ENCODE data around the gene UBE2Q1.

Gene UBE2Q1

DNA sequence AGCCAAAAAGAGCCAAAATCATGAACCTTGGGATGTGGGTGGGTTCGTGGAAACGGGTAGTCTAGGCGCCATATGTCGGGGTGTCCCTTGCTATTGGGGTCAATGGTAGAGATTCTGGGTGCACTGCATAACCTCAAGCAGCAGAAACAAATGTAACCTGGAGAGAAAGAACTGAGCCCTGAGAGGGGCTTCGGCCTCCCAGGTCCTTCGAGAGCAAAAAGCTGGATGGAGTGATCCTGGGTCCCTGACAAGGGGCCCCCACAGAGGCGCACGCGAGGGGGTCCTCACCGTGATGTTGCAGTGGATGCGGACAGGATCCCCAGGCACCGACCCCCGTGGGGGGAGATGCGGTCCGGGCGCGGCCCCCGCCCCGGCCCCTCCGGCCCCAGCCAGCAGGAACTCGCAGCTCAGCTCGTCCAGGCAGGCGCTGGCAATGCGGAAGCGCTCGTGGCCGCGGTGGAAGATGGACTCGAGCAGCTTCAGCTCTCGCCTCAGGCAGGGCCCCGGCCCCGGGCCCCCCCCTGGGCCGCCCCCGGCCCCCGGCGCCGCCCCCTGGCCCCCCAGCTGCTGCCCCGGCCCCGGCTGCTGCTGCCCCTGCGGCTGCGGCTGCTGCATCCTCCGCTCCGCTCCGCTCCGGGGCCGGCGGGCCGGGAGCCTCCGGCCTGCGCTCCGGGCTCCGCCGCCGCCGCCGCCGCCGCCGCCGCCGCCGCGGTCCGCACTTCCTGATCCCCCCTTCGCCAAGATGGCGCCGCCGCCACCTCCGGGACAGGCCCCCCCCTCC, at the start of gene UBE2Q1:
Gene UBE2Q1, minus strand, starts transcription at position 724 of the 781 bp plus-strand sequence. Its CDS starts 109 bp downstream, at position 615.
- peak in 1 of 2 donors; percentile 42 for DNase-seq

DNA sequence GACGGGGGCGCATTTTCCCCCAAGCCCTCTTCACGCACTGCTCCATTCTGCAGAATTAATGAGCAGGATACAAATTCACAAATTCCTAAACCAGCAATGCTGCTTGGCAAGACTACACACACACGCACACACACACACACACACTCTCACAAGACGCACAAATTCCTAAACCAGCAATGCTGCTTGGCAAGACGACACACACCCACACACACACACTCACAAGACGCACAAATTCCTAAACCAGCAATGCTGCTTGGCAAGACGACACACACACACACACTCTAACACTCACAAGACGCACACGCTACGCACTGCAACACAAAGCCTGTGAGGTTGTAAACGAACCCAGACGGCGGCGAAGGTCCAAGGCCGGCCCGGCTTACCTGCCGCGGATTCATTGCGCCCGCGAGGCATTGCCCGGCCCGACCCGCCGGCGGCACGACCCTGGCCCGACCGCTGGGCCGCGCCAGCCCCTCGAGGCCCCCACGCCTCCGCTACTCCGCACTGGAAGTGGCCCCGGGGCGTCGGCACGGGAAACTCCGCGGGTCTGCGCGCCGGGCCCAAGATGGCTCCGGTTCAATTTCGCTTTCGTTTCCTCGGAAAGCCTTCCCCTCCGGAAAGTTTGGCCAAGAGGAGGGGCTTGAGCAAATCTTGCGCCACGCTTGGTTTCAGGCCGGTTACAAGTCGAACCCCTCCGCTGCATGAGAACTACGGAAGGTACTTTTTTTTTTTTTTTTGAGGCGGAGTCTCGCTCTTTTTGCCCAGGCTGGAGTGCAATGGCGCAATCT, 49.3 kb upstream of the UBE2Q1 start, which contains the start of gene ADAR:
Gene ADAR, minus strand, starts transcription at position 578 of the 788 bp plus-strand sequence. Its CDS starts 180 bp downstream, at position 398.
- peak; percentile 96 to 97 for DNase-seq

DNA sequence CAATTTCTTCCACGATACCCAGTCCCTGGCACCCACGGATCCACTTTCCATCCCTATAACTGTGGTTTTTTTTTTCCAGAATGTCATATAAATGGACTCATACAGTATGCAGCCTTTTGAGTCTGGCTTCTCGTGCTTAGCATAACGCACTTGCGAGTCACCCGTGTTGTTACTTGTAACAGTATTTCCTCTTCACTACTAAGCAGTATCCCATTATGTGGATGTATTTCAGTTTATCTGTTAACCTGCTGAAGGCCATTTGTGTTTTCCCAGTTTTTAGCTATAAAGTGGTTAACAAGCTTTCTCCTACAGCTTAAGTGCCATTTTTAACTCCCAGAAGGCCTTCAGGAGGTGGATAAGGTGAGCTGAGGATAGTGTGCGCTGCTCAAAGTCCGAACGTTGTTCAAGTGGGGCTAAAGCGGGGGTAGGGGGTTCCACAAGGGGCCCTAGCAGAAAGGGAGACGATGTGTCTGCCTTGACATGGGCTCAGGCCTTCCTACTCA, 48.7 kb upstream of the UBE2Q1 start:
- peak in 1 of 2 donors; percentile 23 for DNase-seq

DNA sequence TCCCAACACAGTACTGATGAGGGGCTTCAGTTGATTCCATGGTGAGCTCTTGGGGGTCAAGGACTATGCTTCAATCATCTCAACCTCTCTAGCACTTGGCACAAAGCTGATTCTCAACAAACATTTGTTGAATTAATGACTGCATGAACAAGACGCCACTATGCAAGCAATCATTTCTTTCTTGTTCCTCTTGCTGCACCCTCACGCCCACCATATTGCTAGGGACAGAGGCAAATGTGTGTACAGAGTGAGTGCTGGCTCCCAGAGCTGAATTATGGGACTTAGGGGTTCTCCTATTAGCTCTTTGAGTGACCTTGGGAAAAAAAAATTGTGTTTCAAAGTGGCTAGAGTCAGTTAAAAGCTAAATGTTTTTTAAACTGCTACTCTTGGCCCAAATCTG, 47.1 kb upstream of the UBE2Q1 start:
- DNase-seq: no peak

DNA sequence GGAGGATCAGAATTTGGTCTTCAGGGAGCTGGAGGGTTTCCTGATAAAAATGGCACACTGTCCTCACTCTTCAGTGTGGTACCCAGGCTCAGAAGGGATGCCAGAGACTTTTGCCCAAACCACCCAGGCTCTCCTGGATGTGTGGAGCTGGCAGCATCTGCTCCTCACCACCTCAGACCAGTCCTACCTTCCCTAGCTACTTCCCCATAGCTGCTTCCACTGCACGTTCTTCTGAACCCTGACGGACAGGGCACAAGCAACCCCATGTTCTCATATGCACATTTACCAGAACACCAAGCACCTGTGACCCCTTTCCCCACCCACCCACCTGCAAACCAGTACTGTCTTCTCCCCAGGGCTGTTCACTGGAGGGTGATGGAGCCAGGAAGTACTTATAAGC, 44.9 kb upstream of the UBE2Q1 start:
- no peak for DNase-seq

DNA sequence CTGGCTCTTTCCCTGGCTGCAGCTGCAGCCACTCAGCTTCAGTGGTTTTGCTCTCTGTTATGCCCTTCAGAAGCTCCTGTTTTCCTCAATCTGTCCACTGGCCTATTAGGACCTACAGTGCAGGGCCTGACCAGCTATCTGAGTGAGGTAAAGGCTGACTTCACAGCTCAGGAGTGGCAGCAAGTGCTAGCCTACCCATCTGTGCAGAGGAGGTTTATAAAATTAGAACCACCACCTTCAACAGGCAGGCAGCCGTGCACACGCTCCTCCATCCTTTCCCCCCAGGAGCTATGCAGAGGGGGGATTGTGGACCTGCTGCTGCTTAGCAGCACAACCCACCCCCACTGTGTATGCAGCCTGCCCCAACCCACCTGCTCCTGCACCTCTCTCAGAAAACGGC, 41.2 kb upstream of the UBE2Q1 start:
- DNase-seq: no peak

DNA sequence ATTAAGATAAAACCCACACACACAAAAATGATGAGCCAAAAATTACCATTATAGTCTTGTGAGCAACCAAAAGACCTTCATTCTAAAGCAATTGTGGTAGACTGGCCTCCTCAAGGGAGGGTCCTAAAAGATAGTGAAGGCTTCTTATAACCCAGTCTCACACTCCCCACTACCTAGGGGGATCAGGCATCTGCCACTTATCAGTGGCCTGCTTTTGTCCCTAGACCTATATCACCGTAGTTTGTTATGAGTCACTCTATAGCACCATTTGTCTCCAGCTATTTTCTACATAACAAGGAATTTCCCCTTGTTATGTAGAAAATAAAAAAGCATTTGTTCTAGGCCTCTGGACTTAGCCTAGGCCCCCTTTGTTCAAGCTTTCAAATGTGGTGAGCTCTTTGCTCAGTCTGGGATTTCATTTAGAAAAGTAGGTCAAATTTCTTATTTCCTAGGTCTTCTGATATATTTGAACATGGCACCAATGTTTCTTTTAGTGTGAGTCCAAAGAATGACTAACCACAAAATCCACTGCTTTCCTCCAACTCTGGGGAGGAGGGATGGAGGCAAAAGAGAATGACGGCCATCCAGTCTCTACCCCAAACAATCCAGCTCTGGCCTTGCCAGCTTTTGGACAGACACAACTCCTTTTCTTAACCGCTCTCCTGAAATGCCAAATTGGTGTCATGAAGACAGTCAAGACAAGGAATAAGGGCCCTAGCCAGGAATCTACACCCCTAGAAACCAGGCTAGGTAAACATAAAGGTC, 40.6 kb upstream of the UBE2Q1 start:
- no peak for DNase-seq

DNA sequence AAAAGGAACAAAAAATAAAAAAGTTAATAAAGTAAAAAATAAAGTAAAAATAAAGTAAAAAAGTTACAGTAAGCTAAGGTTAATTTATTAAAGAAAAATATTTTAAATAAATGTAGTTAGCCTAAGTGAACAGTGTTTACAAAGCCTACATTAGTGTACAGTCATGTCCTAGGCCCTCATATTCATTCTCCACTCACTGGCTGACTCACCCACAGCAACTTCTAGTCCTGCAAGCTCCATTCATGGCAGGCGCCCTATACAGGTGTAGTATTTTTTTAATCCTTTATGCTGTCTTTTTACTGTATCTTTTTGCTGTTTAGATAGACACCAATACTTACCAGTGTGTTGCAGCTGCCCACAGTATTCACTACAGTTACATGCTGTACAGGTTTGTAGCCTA, 37.2 kb upstream of the UBE2Q1 start:
- DNase-seq: no peak

DNA sequence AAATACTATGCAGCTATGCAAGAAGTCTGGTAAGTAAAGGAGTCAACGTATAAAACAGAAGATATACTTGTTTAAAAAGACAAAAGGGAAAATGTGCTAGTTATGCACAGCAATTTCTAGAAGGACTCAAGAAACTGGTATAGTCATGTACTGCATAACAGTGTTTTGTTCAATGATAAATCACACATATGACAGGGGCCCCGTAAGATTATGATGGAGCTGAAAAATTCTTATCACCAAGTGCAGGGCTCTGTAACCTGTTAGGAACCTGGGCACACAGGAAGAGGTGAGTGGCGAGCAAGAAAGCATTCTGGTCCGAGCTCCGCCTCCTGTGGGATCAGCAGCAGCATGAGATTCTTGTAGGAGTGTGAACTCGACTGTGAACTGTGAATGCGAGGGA, 36.3 kb upstream of the UBE2Q1 start:
- DNase-seq: no peak

DNA sequence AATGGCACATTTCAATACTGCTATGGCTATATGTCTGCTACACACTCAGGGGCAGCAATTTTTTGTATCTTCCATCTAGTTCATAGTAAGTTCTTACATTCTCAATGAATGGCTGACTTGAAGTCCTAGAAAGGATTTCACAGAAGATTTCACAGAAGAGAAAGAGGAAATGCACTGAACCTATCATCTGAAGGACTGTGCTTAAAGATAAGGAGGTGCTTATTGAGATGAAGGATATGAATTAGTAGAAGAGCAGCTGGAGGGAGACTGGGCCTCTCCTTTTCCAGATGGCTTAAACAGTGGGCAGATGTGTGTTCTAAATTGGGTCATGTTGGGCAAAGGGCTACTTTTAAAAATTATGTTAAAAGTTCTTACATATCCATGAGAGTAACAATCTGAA, 34.9 kb upstream of the UBE2Q1 start:
- no peak for DNase-seq

DNA sequence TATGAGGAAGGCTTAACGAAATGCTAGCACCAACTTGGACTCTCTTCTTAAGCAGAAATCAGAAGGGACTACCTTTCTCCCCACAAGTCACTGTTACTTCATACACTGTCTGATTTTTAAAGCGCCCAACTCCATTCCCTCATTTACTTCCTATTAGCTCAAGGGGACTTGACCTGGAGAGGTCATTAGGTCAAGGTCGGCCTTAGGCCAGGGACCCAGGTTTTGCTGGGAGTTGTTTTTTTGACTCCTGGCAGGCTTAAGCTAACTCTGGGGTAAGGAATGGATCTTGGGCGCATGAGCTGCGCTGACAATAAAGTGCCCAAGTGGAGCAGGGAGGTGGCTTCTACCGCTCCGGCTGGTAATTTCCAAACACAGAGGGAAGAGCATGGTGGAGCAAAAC, 32.7 kb upstream of the UBE2Q1 start:
- no peak for DNase-seq

DNA sequence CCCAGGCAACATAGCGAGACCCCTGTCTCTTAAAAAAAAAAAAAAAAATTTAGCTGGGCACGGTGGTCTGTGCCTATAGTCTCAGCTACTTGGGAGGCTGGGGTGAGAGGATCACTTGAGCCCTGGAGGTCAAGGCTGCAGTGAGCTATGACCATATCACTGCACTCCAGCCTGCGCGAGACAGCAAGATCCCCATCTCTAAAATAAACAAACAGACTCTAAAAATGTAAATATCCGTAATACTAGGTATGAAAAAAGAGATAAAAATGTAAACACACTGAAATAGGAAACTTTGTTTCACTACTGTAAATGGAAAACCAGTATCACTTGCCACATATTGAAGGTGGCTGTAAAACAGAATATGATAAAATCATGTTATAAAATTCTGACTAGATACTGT, 32.3 kb upstream of the UBE2Q1 start:
- no peak for DNase-seq

DNA sequence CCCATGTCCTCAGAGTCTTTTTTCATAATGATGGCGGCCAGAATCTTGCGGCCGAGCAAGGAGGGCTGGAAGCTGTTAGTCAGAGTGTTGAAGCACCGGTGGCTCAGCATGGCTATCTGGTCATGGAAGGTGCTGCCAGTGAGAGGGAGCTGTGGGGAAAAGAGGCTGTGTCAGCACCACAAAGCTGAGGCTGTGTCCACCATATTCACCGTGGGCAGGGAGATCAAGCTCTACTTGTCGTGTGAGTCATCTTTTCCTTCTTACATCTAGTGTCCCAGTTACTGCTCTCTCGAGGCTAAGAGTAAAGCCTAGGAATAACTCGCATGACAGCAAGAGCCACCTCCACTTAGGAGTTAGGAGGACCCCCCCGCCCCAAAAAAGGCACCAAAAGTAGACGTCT, 31.3 kb upstream of the UBE2Q1 start:
- DNase-seq: no peak

DNA sequence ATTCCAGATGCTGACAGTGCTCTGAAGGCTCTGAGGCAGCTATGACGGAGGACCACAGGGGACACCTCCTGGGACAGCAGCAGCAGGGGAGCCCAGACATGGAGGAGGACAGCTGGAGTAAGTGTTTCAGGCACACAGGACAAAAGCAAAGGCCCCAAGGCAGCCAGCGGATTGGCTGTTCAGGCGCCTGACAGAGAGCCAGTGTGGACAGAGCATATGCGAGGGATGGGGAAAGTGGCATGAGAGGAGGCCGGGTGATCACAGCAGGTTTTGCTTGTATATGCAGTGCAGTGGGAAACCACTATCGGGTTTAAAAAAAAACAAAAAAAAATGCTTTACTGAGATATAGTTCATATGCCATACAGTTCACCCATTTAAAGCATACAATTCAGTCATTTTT, 28.2 kb upstream of the UBE2Q1 start:
- no peak for DNase-seq

DNA sequence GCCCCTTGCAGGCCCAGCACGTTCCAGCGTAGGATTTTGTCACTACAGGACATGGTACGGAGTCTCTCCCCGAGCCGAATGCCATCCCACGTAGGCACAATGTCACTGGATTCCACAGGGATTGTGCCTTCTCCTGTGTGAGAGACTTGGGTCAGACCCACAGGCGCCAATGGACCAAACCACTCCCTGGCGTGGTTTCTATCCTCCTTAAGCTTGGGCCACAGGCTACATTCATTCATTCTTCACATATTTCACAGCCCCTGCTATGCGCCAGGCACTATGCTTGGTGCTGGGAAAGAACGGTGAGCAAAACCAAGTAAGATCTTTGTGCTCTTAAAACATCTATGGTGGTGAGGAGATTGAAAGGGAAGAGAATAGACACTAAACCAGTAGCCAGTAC, 27.8 kb upstream of the UBE2Q1 start:
- no peak for DNase-seq

DNA sequence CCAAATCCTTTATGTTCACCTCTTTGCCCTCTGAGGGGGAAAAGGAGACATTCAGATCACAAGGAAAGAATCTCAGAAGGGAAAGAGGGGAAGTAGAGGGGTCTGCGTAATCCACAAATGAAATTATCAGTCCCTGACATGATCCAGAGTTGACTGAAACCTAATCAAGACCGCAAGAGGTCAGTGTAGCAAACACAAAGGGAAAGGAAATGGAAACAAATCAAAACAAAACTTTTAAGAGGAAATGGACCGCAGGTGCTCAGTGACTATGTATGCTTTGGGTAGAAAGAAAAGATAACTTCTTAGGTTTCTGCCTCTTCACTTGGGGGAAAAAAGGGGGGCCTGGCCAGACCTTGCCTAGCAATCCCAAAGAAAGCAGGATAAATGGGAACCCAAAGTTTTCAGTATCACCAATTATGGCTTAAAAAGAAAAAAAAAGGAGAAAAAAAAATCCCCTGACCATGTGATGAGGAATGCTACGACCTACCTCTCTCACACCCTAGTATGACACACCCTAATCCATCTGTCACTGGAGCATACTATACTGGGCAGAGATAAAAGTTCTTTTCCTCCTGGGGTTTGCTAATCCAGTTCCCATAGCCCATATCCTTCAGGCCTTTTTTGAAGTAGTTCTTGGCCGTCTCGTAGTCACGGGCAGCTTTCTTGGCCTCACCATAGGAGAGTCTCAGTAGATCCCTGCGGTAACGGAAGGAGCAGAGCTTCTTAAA, 26.0 kb upstream of the UBE2Q1 start:
- no peak for DNase-seq

DNA sequence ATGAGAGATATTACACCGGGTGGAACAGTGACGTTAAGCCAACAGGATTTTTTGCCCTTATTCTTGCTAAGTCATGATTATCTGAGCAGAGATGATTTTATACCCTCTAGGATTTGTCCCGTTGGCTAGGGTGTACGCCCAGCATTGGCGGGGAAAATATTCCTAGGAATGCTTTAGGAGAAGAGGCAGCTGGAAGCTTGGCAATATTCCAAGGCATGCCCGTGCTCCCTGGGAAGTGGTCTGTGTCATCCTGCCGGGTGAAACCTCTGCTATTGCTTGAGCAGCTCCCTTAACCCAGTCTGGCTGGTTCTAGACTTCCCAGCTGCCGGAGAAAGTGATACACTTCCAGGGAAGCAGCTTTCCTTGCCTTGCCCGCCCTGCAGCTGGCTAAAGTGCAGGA, 25.3 kb upstream of the UBE2Q1 start:
- DNase-seq: no peak

DNA sequence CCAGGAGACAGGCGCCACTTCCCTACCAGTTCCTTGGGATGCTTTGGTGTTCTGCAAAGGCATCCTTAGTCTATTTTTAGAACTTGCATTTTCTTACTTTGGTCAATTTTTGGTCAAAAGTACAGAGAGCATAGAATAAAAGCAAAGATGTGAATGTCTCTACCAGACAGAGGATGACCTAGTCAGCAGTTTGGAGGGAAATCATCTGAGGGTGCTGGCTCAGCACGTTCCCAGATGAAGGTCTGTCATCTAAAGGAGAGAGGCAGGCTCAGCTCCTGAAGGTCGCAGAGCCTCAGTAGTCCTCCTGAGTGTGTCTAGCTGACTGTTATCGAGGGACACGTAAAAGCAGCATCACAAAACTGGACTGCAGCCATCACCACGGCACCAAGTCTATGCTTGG, 24.4 kb upstream of the UBE2Q1 start:
- no peak for DNase-seq

DNA sequence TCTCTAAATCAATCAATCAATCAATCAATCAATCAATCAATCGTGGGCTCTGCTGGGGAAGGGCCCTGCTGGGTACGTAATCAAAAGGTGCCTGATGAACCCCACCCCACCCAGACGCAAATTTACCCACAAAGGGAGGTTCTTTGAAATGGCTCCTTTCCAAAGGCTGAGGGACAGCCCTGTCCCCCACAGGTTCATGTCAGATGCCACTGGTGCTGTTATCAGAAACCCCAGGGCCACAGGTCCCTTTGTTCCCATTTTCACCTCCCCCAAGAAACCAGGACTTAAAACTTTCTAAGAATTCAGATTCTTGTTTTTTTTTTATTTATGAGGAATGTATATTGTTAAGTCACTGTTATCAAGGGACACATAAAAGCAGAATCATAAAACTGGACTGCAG, 23.3 kb upstream of the UBE2Q1 start:
- DNase-seq: no peak

DNA sequence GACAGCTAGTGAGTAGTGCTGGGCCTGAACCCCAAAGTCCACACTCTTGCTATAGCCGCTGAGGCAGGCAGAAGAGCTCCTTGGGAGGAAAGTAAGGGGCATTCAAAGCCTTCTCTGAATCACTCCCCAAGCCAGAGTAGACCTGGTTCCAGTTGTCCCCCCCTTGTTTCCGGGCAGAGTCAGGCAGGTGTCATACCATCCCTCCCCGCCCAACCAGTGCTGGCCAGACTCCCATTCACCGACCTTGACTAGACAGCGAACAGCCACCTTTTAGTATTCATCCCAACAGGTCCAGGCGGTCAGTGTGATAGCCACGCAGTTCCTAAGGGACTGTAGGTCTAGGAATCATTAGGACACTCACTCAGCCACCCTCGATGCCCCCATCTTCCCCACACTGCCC, 20.9 kb upstream of the UBE2Q1 start:
- DNase-seq: no peak

DNA sequence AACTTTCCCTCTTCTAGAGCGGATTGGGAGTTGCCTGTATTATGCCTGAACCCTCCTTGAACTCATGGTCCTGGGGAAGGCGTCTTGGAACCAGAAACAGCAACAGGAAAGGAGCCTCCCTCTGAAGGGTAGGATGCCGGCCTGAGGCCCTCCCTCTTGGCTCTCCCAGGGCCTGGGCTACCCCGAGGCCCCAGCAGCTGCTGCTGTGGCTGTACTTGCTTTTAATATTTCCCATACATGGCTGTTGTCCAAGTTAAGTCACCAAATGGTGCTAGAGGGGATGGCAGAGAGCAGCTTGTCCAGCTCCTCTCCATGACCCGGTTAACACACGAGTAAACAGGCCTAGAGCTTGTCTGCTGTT, 19.6 kb upstream of the UBE2Q1 start:
- no peak for DNase-seq

DNA sequence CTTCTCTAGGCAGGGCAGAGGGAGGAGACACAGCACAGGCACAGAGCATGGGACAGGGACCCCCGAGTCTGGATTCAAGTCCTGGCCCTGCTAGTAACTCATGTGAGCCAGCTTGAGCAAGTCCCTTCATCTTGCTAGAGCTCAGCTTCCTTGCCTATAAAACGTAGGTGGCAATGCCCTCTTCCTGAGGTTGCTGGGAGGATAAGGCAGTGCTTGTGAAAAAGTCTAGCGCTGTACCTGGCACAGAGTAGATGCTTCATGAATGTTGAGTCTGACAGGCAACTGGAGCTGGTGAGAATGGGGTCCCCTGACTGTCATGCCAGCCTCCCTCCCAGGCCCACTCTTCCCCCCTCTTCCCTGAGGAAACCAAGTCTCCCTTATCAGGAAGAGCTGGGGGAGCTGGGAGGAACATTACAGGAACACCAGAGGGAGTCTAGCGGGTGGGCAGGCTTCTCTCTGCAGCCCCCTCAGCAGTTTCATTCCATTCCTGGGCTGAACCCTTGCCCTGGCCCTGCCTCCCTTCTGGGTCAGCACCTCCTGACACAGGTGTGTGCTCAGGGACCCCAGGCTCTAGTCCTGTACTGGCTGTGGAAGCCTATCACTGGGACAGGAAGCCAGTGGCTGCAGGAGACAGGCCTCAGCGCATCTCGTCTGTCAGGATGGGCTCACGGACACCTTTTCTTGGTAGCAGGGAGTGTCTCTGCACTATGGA, 19.0 kb upstream of the UBE2Q1 start:
- no peak for DNase-seq
